Caco-2 (cell line): ENCODE results near the gene ABCB8. TPM values are rescaled to one million over a fixed set of nuclear protein-coding genes. Genes with fewer than 3 reads are reported as not detected.
"Not testable (repeated sequence)": the region's sequence is repeated elsewhere in the genome, so short reads cannot be mapped to it uniquely, and the experiment has no call there.

ENCODE experiments used
- BruUV-seq: library from RNA; stranded (reverse); fragments of 400-500 nt; replicated peaks from 2 replicates; lab custom pipeline; 2021; lab: Mats Ljungman, UMichigan
- CTCF ChIA-PET: fragments of 300-600 bp; sonication (Branson Sonifier 250); formaldehyde crosslinking; loops from one replicate; lab custom pipeline; 2022; ENCODE audit warnings: antibody characterized with exemption; lab: Charles Lee
- POLR2A ChIA-PET: fragments of 300-600 bp; sonication (Branson Sonifier 250); formaldehyde crosslinking; loops from one replicate; lab custom pipeline; 2022; ENCODE audit warnings: antibody characterized with exemption; lab: Charles Lee
- DNase-seq, 2 experiments: peaks; one replicate each; pipeline versions ENCODE4 v3.0.0 to v3.0.0-alpha.2; 2020 to 2022
- H3K27me3 ChIP-seq: replicated peaks from 2 replicates; pipeline ENCODE4 v1.6.0; 2011; ENCODE audit warnings: low read length; ENCODE audit not compliant: control insufficient read depth, insufficient read depth
- H3K36me3 ChIP-seq: 2 replicates; pipeline ENCODE4 v1.5.1; 2011; ENCODE audit warnings: low read length; ENCODE audit not compliant: control insufficient read depth, insufficient read depth
- H3K4me1 ChIP-seq: fragments of 250-450 bp; sonication (Bioruptor Pico); 2 replicates; pipeline ENCODE4 v1.5.1; 2020; ENCODE audit warnings: mild to moderate bottlenecking
- H3K4me3 ChIP-seq: 2 replicates; pipeline ENCODE4 v1.5.1; 2011; ENCODE audit warnings: low read depth, mild to moderate bottlenecking, control low read depth, low read length
- H3K9me3 ChIP-seq: fragments of 250-450 bp; sonication (Bioruptor Pico); 2 replicates; pipeline ENCODE4 v1.5.1; 2020; ENCODE audit warnings: mild to moderate bottlenecking, moderate library complexity
- H3K27ac Mint-ChIP-seq: one replicate; pipeline ENCODE4 v1.8.0; 2022; ENCODE audit warnings: mixed read lengths; ENCODE audit not compliant: unreplicated experiment
- H3K27me3 Mint-ChIP-seq: one replicate; pipeline ENCODE4 v1.8.0; 2022; ENCODE audit warnings: mixed read lengths; ENCODE audit not compliant: insufficient read depth, unreplicated experiment
- H3K36me3 Mint-ChIP-seq: one replicate; pipeline ENCODE4 v1.8.0; 2022; ENCODE audit warnings: mild to moderate bottlenecking, mixed read lengths; ENCODE audit not compliant: insufficient read depth, unreplicated experiment
- H3K4me1 Mint-ChIP-seq: one replicate; pipeline ENCODE4 v1.8.0; 2022; ENCODE audit warnings: low read depth, mixed read lengths; ENCODE audit not compliant: unreplicated experiment
- H3K4me3 Mint-ChIP-seq: one replicate; pipeline ENCODE4 v1.8.0; 2022; ENCODE audit warnings: mild to moderate bottlenecking, moderate library complexity, mixed read lengths; ENCODE audit not compliant: unreplicated experiment
- H3K9me3 Mint-ChIP-seq: one replicate; pipeline ENCODE4 v1.8.0; 2022; ENCODE audit warnings: mixed read lengths; ENCODE audit not compliant: unreplicated experiment
- CTCF ChIP-seq, 2 experiments: fragments of 200-600 bp in 1 of 2; IDR thresholded peaks; 1 replicate in 1 of 2; 2 replicates in 1 of 2; pipeline versions ENCODE4 v1.5.1 to v1.8.0; 2011 to 2022; ENCODE audit warnings: antibody characterized with exemption in 1 of 2, control low read depth in 1 of 2, inconsistent platforms in 1 of 2, low read depth in 1 of 2, low read length in 1 of 2, mild to moderate bottlenecking in 1 of 2, moderate library complexity in 1 of 2; ENCODE audit not compliant: insufficient read depth in 1 of 2, severe bottlenecking in 1 of 2, unreplicated experiment in 1 of 2
- intact Hi-C: fragments of 100-400 bp; cut with micrococcal nuclease; formaldehyde crosslinking; loops from one replicate; pipeline ENCODE4 v1.10.0; 2022; ENCODE audit not compliant: unreplicated experiment
- total RNA-seq: library from RNA; stranded (reverse); gene quantifications from 2 replicates; pipeline ENCODE4 v1.2.3, GENCODE V29; 2022

Gene ABCB8
- total RNA-seq, 1 experiment from 2014 or later: 30.8 TPM

DNA sequence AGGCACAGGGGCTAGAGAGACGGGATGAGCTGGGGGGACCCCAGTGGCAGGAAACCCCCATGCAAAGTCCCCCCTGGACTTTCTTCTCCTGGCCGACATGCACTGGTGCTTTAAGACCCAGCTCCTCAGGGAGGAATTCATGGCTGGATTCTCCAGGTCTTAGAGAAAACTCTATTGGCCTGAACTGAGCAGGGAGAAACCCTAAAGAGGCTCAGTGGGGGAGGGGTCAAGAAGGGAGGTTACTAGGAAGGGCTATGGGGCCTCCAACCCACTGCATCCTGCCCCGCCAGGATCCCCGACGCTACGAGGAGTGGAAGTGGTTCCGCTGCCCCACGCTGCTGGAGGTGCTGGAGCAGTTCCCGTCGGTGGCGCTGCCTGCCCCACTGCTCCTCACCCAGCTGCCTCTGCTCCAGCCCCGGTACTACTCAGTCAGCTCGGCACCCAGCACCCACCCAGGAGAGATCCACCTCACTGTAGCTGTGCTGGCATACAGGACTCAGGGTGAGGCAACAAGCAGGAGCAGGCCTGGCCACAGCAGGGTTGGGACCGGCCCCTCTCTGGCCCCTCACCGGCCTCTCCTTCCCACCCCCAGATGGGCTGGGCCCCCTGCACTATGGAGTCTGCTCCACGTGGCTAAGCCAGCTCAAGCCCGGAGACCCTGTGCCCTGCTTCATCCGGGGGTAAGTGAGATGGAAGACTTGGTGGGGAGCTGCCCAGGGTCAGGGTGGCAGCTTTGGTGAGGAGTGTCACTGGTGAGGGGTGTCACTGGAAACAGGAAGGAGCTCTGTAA, 17.7 kb upstream of the ABCB8 start:
- H3K4me3 Mint-ChIP-seq: no peak overlapping the region
- no peak for DNase-seq

DNA sequence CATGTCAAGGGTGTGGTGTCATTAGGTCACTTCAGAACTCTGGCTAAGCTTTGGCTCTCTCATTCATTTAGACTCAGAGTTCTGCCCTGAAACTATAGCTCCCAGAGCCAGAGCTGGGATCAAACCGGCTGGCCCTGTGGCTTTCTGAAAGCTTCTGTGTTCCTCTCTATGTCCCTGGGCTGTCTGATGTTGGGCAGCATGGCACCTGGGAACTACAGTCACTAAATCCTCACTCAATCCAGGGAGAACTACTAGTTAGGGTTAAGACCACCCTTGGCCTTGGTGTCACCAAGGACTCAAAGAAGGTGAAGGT, 17.2 kb upstream of the ABCB8 start:
- Mint-ChIP-seq H3K4me1 (peaks cover 10% of the 10 kb centered on the region), H3K36me3 (no peaks in the 10 kb centered on the region), H3K9me3 (no peaks in the 10 kb centered on the region), H3K27ac (peak overlapping the region; percentile 67), H3K27me3 (no peaks in the 10 kb centered on the region), H3K4me3 (no peak overlapping the region)
- Histone ChIP-seq H3K4me1 (peaks cover 23% of the 10 kb centered on the region), H3K27me3 (no peaks in the 10 kb centered on the region), H3K4me3 (no peak overlapping the region), H3K9me3 (no peaks in the 10 kb centered on the region), H3K36me3 (no peaks in the 10 kb centered on the region)
- DNase-seq: no peak
- intact Hi-C loops: loop anchor here (5.0 kb wide), 1 partner anchor 101 kb away; no protein-coding TSS in a partner anchor
- CTCF ChIA-PET: interaction anchor here (1.3 kb wide), 1 partner anchor 25 kb away, joined by 3 read pairs; no protein-coding TSS in a partner anchor
- no peak for TF ChIP-seq CTCF (IDR thresholded peaks at IDR 0.05; ENCODE audit: insufficient read depth in 1 of 2, low read depth in 1 of 2, low read length in 1 of 2, severe bottlenecking in 1 of 2, unreplicated experiment in 1 of 2)
- no TSS peak for BruUV-seq
- POLR2A ChIA-PET: no interaction called here

More for the DNA sequence above, 17.7 kb upstream of the ABCB8 start:
- H3K36me3 Mint-ChIP-seq: no peaks in the 10 kb centered on the region
- H3K4me1 ChIP-seq: peaks cover 23% of the 10 kb centered on the region
- no peaks in the 10 kb centered on the region for H3K27me3 Mint-ChIP-seq
- H3K4me1 Mint-ChIP-seq: peaks cover 10% of the 10 kb centered on the region
- H3K36me3 ChIP-seq: no peaks in the 10 kb centered on the region
- no peaks in the 10 kb centered on the region for H3K9me3 Mint-ChIP-seq
- intact Hi-C loops: loop anchor here (5.0 kb wide), 1 partner anchor 102 kb away; no protein-coding TSS in a partner anchor
- TF ChIP-seq CTCF (IDR thresholded peaks at IDR 0.05; ENCODE audit: insufficient read depth in 1 of 2, low read depth in 1 of 2, low read length in 1 of 2, severe bottlenecking in 1 of 2, unreplicated experiment in 1 of 2): no peak
- H3K4me3 ChIP-seq: no peak overlapping the region
- BruUV-seq: no TSS peak
- no peaks in the 10 kb centered on the region for H3K9me3 ChIP-seq
- ChIA-PET CTCF (interaction anchor here (1.3 to 1.6 kb wide), 2 partner anchors 8 to 24 kb away, joined by 3 to 7 read pairs; no protein-coding TSS in a partner anchor), POLR2A (no interaction called here)
- H3K27me3 ChIP-seq: no peaks in the 10 kb centered on the region
- H3K27ac Mint-ChIP-seq: peak overlapping the region; percentile 67

- H3K27me3 Mint-ChIP-seq, H3K9me3 Mint-ChIP-seq: not testable (repeated sequence)
- intact Hi-C loops: loop anchor here (5.0 kb wide), 1 partner anchor 101 kb away; no protein-coding TSS in a partner anchor
These were observed 16.6 kb upstream of the ABCB8 start for GRCh38 chr7:151011616-151012015.

More at GRCh38 chr7:151011616-151012015, 16.6 kb upstream of the ABCB8 start:
- H3K4me3 Mint-ChIP-seq, H3K27ac Mint-ChIP-seq, H3K4me3 ChIP-seq, H3K36me3 Mint-ChIP-seq, H3K9me3 ChIP-seq, DNase-seq, H3K36me3 ChIP-seq, CTCF ChIA-PET, BruUV-seq, POLR2A ChIA-PET, H3K27me3 ChIP-seq: not testable (repeated sequence)
- H3K4me1 ChIP-seq: peaks cover 23% of the 10 kb centered on the region
- H3K4me1 Mint-ChIP-seq: peaks cover 10% of the 10 kb centered on the region
